Right ventricle myocardium inferior (tissue), 1 donor: ENCODE measurements around the gene SFXN5. TPM values are rescaled to one million over a fixed set of nuclear protein-coding genes. Genes with fewer than 3 reads are reported as not detected.

Experiments
- ATAC-seq: fragments of 200-7000 bp; cut with Tn5 transposase; one replicate; pipeline ENCODE4 v1.9.1; 2020; ENCODE audit warnings: mild to moderate bottlenecking, moderate library complexity
- DNase-seq: peaks from one replicate; pipeline ENCODE4 v3.0.0; 2021; ENCODE audit errors: missing footprints
- intact Hi-C: fragments of 100-400 bp; cut with DNase I; formaldehyde crosslinking; loops from one replicate; pipeline ENCODE4 v1.11.0; 2022
- total RNA-seq: library from RNA; stranded (reverse); fragmentation: NEBNext Ultra II Directional; extraction: Animal tissue kit (Norgen Biotek cat#: 25700); gene quantifications from one replicate; pipeline ENCODE4 v1.2.1, GENCODE V29; 2021
- donor health status: DM: no; HTN: yes; CAD: no; lungs with severe emphysema.

SFXN5 gene
- total RNA-seq, 1 donor from 2014 or later, result 9.6 TPM

GRCh38 chr2:73082523-73083410 lies 11.3 kb upstream of the SFXN5 start:
- ATAC-seq, result no peak
- intact Hi-C loops, result no loop called here
- no peak for DNase-seq

- no peak for DNase-seq
These were observed 9.7 kb upstream of the SFXN5 start for GRCh38 chr2:73081181-73081671.

GRCh38 chr2:73080321-73081131 lies 9.0 kb upstream of the SFXN5 start:
- DNase-seq (no peak), ATAC-seq (no peak)
- intact Hi-C loops, result no loop called here

More at GRCh38 chr2:73081181-73081671, 9.7 kb upstream of the SFXN5 start:
- no peak for ATAC-seq
- intact Hi-C loops, result no loop called here

- no peak for DNase-seq
- ATAC-seq, result no peak
- intact Hi-C loops, result no loop called here
These were observed 8.1 kb upstream of the SFXN5 start for GRCh38 chr2:73079636-73080035.

- DNase-seq (no peak), ATAC-seq (no peak)
- intact Hi-C loops, result no loop called here
These were observed 7.2 kb upstream of the SFXN5 start for GRCh38 chr2:73078457-73079411.

GRCh38 chr2:73077424-73077795 lies 5.9 kb upstream of the SFXN5 start:
- ATAC-seq, result no peak
- intact Hi-C loops, result no loop called here
- no peak for DNase-seq

- intact Hi-C loops, result no loop called here
- no peak for DNase-seq
- no peak for ATAC-seq
These were observed 5.3 kb upstream of the SFXN5 start for GRCh38 chr2:73076701-73077423.

GRCh38 chr2:73075477-73076373 lies 4.2 kb upstream of the SFXN5 start:
- ATAC-seq (no peak), DNase-seq (no peak)
- intact Hi-C loops, result no loop called here

- DNase-seq (no peak), ATAC-seq (no peak)
- intact Hi-C loops, result loop anchor here (5.0 kb wide), 1 partner anchor 92 kb away; no protein-coding TSS in a partner anchor
These were observed 2.9 kb upstream of the SFXN5 start for GRCh38 chr2:73074110-73075069.

- no peak for DNase-seq
These were observed 904 bp upstream of the SFXN5 start for GRCh38 chr2:73072416-73072815.

GRCh38 chr2:73072129-73072395 lies 550 bp upstream of the SFXN5 start:
- DNase-seq, result no peak
- no peak for ATAC-seq
- intact Hi-C loops, result loop anchor here (5.0 kb wide), 1 partner anchor 90 kb away; no protein-coding TSS in a partner anchor

More at GRCh38 chr2:73072416-73072815, 904 bp upstream of the SFXN5 start:
- no peak for ATAC-seq
- intact Hi-C loops, result loop anchor here (5.0 kb wide), 1 partner anchor 90 kb away; no protein-coding TSS in a partner anchor

- DNase-seq, result no peak
- ATAC-seq, result peak; percentile 14
- intact Hi-C loops, result loop anchor here (1.0 to 5.0 kb wide), 2 partner anchors 88 to 178 kb away; no protein-coding TSS in a partner anchor
These were observed 711 bp downstream of the SFXN5 start for GRCh38 chr2:73070643-73071359.

GRCh38 chr2:73069855-73070642 lies 1.5 kb downstream of the SFXN5 start:
- DNase-seq (no peak), ATAC-seq (no peak)
- intact Hi-C loops, result loop anchor here (5.0 kb wide), 1 partner anchor 88 kb away; no protein-coding TSS in a partner anchor

GRCh38 chr2:73069041-73069854 lies 2.3 kb downstream of the SFXN5 start:
- DNase-seq (no peak), ATAC-seq (no peak)
- intact Hi-C loops, result no loop called here
